GM10847 (cell line): ENCODE data around the gene STK32B.

Experiments
- POLR2A ChIP-seq: IDR thresholded peaks from 2 replicates; pipeline ENCODE4 v1.6.1; 2011; ENCODE audit not compliant: insufficient read length; ENCODE audit errors: extremely low read depth

The STK32B gene

DNA sequence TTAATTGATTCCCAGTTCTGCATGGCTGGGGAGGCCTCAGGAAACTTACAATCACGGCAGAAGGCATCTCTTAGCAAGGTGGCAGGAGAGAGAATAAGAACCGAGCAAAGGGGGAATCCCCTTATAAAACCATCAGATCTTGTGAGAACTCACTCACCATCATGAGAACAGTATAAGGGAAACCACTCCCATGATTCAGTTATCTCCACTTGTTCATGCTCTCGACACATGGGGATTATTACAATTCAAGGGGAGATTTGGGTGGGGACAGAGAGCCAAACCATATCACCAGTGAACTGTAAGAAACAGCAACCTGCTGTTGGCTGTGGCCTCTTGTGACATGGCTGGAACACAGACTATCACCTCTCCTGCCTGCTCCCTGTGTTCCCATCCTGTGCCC, 24.9 kb upstream of the STK32B start:
- TF ChIP-seq POLR2A, result no peak

DNA sequence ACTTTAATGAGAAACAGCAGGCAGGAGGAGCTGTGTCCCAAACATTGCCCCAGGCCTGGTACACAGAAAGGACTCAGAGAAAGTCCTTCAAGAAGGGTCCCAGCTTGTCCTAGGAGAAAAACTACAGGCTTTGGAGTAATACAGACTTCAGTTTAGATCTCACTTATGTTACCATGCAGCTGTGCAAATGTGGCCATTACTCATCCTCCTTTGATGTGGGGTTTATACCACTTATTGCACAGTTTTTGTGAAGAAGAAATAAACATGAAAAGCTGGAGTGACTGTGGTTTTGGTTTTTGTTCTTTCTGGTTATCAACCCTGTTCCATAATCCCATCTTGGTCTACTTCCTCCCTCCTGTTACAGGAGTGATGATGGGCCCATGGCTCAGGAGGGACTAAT, 23.9 kb upstream of the STK32B start:
- TF ChIP-seq POLR2A, result no peak

DNA sequence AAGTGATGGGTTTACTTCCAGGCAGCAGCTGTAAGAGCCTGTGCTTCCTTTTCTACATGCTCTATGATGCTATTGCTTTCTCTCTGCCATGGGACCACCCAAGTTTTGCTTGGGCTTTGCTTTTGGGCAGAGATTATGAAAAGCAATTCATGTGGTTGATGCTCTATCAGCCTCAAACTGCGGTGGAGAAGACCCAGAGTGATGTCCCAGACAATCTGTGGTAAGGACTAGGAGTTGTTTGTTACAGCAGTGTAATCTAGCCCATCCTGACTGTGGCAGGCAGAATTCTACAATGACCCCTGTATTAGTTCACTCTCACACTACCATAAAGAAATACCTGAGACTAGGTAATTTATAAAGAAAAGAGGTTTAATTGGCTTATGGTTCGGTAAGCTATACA, 22.8 kb upstream of the STK32B start:
- no peak for TF ChIP-seq POLR2A

DNA sequence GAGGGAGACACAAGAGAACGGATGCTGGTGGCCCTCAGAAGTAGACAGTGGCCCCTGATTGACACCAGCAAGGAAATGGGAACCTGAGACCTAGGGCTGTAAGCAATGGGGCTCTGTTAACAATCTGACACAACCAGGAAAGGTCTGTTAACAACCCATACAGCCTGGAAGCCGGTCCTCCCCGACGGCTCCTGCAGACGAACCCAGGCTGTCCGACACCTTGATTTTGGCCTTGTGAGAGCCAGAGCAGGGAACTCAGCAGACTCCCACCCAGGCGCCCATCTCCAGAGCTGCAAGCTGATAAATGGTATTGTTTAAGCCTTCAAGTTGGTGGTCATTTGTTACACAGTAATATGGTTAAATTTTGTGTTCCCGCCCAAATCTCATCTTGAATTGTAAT, 21.8 kb upstream of the STK32B start:
- no peak for TF ChIP-seq POLR2A

DNA sequence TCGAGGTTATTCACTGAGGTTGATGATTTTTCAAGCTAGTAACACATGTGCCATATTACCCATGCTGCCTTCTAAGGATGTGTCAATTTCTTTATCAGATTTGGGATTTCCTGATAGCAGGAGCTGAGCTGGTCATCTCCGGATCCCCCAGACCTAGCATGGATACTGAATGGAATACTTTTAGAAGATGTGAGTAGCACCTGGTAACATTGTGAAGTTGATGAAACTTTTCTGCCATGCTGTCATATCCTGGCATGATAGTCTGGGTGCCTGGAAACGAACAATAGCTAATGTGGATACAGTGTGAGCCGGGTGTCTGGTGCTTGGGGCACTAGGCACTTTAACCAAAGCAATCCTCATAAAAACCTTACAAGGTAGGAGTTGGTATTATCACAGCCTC, 21.1 kb upstream of the STK32B start:
- no peak for TF ChIP-seq POLR2A

DNA sequence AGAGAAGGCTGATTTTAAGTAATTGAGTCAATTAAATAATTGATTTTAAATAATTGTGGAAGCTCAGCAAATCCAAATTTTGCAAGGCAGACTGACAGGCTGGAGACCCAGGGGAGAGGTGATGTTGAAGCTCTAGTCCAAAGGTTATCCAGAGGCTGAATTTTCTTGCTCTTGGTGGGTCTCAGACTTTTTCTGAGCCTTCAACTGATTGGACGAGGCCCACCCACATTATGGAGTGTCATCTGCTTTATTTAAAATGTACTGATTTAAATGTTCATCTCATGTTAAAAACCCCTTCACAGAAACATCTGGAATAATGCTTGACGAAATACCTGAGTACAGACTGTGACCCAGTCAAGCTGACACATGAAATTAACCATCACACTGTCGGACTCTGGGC, 20.4 kb upstream of the STK32B start:
- no peak for TF ChIP-seq POLR2A

DNA sequence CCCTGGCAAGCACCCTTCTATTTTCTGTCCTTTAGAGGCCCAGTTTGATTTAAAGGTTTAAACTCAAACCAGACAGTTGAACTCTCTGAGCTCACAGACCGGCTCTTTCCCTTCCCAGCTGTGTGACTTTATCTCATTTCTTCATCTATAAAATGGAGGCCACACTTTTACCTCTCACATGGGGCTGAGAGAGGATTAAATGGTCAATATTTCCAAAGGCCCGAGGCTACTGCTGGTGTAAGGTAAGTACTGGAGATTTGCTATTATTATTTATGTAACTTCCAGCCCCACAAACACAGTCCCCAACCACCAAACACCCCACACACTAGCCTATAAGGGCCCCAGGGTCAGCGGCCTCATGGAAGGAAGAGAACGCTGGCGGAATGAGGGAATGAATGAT, 18.5 kb upstream of the STK32B start:
- no peak for TF ChIP-seq POLR2A

DNA sequence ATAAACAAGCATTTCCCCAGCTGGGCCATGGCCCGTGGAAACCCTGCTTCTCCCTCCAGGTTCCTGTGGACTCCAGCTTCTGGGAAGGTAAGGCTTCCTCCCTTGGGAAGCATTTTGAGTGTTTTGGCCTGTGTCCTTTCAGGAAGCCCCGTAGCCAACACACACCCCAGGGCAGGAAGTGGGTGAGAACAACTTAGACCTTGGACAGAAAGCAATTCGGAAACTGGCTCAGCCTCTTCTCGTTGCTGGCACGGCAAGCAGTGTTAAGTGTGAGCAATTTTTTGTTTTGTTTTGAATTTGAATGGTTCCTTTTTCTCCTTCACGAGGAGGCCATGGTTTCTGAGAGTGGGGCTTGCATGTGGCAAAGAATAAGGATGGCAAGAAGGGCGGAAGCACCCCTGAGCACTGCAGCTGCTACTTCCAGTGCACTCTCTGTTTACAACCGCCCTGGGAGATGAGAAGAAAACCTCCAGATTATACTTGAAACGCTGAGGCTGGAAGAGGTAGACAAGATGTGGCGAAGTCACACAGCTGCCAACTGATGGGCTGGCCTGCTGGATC, 17.9 kb upstream of the STK32B start:
- TF ChIP-seq POLR2A, result no peak

DNA sequence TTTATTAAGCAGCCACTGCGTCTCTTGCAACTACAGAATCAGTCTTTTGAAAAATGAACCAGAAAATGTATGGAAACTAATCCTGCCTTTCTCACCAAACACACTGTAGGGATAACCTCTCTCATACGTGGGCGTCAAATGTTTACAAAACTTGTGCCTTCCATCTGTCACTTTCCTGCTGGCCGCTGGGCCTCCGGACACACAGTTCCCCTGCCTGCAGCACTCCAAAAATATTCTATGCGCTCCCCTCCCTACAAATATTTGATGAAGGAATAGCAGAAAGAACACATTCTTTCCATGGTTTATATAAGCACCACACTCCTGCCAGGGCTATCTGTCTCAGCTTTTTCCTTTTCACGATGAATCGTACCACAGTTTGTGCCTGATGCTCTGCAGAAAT, 17.1 kb upstream of the STK32B start:
- no peak for TF ChIP-seq POLR2A

DNA sequence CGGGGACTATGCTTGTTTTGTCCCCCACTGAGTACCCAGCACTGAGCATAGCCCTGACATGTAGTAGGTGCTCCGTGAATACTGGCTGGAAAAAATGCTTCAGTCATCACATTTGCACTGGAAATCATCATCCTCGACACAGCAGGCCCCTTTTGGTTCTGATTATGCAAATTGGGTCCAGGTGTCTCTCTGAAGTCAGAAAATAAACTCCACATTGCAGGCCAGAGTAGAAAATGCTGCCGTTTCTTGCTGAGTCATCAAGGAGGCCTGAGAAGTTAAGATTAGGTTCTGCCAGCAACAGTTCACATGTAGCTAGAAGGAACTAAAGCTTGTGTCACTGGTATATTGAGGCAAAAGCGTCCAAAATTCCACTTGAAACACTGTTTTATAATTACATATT, 15.0 kb upstream of the STK32B start:
- TF ChIP-seq POLR2A, result no peak

DNA sequence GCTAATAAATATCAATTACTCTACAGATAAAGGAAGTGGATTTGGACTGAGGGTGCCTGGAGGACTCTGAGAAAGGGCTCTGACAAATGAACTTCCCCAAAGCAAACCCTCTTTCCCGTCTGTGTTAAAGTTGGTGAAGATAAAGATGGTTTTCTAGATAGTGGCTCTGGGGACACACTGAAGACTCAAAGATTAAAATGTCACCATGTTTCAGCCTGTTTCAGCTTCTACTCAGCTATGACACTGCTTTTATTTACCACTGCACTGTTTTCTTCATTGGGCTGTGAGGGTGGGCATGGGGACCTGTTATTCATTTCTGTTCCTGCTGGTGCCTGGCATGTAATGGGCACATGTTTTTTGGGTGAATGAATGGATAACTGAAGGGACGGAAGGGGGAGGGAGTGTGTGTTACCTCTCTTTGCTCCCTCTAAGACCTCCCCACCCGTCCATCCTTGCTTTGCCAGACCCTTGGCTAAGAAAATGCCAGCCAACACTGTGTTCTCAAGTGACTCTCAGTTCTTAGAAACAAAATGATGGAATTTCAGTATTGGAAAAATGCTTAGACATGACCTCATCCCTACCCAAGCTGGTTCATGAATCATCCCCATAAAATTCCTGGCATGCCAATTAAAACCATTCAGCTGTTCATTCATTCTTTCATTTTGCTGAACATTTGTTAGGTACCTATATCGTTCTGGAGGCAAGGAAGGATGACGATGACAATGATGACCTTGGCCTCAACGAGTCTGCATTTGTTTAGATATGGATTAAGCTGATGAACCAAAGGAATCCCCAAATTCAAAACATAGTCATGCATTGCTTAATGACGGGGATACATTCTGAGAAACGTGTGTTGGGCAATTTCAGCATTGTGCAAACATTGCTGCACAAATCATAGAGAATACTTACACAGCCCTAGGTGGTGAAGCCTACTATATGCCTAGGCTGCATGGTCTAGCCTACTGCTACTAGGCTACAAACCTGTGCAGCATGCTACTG, 13.4 kb upstream of the STK32B start:
- TF ChIP-seq POLR2A, result no peak

DNA sequence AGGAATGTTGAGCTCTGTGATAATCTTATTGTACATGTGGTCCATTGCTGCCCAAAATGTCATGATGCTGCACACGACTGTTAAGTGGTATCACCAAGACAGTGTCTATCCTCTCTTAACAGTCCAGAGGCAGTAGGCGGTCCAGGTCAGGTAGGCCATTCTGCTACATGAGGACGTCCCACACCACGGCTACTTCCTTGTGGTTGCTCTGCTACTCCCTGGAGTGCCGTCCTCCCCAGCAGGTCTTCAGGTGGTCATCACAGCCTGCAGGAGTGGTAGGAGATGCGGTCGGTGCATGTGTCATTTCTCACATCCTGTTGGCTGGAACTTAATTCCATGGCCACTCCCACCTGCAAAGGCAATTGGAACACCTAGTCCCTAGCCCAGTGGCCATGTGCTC, 11.5 kb upstream of the STK32B start:
- TF ChIP-seq POLR2A, result no peak

DNA sequence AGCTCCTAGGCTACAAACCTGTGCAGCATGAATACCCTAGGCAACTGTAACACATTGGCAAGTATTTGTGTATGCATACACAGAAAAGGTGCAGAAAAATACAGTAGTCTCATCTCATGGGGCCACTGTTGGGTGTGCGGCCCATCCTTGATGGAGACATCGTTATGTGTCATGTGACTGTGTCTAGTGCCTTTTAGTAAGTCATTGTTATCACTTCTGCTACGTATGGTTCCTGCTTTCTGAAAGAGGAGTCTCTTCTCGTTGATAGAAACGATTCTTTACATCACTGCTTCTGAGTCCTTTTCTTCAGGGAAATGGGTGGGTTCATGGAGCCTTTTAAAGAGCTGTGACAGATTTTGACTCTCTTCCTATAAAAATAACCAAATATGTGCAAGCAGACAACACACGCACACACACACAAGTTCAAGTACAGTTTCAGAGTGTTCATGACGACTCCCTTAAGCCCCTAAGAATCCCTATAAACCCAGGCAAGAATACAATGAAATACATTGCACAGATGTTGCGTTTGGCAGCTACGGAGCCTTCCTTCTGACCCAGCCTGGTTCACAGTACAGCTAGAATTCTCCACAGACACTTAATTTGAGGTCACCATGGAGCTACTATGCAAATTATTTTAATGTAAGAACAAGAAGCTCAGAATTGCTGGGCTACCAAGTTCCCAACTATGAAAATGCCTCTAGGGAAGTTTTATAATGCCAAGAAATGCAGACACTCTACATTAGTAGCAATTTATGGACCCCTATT, 10.2 kb upstream of the STK32B start:
- no peak for TF ChIP-seq POLR2A

DNA sequence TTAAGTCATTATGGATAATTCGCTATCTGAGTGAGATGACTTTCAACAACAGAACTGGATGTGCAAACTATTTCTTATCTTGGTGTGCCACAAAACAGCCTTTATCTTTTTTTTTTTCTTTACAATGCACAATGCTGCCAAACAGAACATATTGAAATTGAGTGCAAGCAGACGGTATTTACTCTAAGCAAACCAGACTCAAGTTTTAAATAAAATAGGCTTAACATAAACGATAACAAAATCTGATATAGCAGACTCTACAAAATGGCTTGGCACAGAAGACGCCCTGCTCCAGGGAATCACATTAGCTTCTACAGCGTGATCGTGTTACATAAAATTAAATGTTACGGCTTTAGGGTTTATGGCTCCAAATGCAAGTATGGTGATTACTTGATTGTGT, 9.6 kb upstream of the STK32B start:
- no peak for TF ChIP-seq POLR2A

DNA sequence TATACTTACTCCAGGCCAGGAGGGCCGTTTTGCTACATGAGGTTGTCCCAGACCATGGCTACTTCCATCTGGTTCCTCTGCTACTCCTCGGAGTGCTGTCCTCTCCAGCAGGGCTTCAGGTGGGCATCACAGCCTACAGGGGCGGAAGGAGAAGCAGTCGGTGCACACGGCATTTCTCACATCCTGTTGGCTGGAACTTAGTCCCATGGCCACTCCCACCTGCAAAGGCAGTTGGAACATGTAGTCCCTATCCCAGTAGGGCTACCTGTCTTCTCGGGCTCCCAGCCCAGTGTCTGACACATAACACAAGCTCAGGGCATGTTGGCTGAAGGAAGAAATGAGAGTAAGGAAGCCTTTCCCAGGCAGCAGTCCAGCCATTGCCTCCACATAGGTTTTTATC, 7.7 kb upstream of the STK32B start:
- no peak for TF ChIP-seq POLR2A

DNA sequence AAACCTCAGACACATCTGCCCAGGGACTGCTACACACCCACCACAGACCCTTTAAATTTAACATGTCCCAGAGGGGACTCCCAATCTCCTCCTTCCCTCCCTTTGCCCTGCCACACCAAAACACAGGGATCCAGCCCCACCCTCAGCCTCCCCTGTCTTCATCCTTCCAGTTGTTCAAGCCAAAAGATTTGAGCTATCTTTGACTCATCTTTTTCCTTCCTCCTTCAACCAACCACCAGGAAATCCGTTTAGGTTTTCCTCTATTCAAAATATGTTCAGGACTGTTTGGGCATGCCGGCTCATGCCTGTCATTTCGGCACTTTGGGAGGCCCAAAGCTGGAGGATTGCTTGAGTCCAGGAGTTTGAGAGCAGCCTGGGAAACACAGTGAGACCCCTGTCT, 6.9 kb upstream of the STK32B start:
- no peak for TF ChIP-seq POLR2A
